Mononuclear cell (primary cell): Measurements from ENCODE around the gene NUDT14. TPM values are rescaled to one million over a fixed set of nuclear protein-coding genes. Genes with fewer than 3 reads are reported as not detected.

Experiments used
- H3K27me3 ChIP-seq: 2 replicates; pipeline ENCODE4 v1.6.0; 2011; ENCODE audit warnings: low read length, control low read depth; ENCODE audit not compliant: insufficient read depth
- H3K4me1 ChIP-seq: 2 replicates; pipeline ENCODE4 v1.5.1; 2011; ENCODE audit warnings: mild to moderate bottlenecking, low read length, control low read depth; ENCODE audit not compliant: insufficient read depth
- H3K4me3 ChIP-seq: 2 replicates; pipeline ENCODE4 v1.5.1; 2011; ENCODE audit warnings: mild to moderate bottlenecking, low read length, moderate library complexity
- H3K9me3 ChIP-seq: 2 replicates; pipeline ENCODE4 v1.5.1; 2011; ENCODE audit warnings: low read depth, mild to moderate bottlenecking, control low read depth, low read length
- total RNA-seq: library from RNA; depleted of rRNA; stranded (reverse); fragments of >200 nt; gene quantifications from one replicate; pipeline ENCODE4 v1.2.3, GENCODE V29; 2012

NUDT14 gene
- total RNA-seq, 1 donor: 6.3 TPM

GRCh38 chr14:105153739-105154475 is 27.2 kb downstream of the NUDT14 start:
- H3K9me3 ChIP-seq: no peaks in the 10 kb centered on the region
- H3K27me3 ChIP-seq: no peaks in the 10 kb centered on the region
- H3K4me3 ChIP-seq: no peak overlapping the region
- no peaks in the 10 kb centered on the region for H3K4me1 ChIP-seq

- Histone ChIP-seq H3K4me3 (no peak overlapping the region), H3K9me3 (no peaks in the 10 kb centered on the region), H3K27me3 (no peaks in the 10 kb centered on the region), H3K4me1 (no peaks in the 10 kb centered on the region)
Observed at GRCh38 chr14:105153331-105153731, 27.8 kb downstream of the NUDT14 start.

- no peak overlapping the region for H3K4me3 ChIP-seq
- H3K27me3 ChIP-seq: no peaks in the 10 kb centered on the region
- H3K4me1 ChIP-seq: no peaks in the 10 kb centered on the region
- H3K9me3 ChIP-seq: no peaks in the 10 kb centered on the region
Observed at GRCh38 chr14:105152794-105153241, 28.3 kb downstream of the NUDT14 start.

- Histone ChIP-seq H3K4me3 (no peak overlapping the region), H3K27me3 (no peaks in the 10 kb centered on the region), H3K4me1 (no peaks in the 10 kb centered on the region), H3K9me3 (no peaks in the 10 kb centered on the region)
Observed at GRCh38 chr14:105151838-105152793, 29.0 kb downstream of the NUDT14 start.

- Histone ChIP-seq H3K4me3 (no peak overlapping the region), H3K4me1 (no peaks in the 10 kb centered on the region), H3K27me3 (no peaks in the 10 kb centered on the region), H3K9me3 (no peaks in the 10 kb centered on the region)
Observed at GRCh38 chr14:105151084-105151837, 29.9 kb downstream of the NUDT14 start.

- Histone ChIP-seq H3K4me1 (no peaks in the 10 kb centered on the region), H3K9me3 (no peaks in the 10 kb centered on the region), H3K27me3 (no peaks in the 10 kb centered on the region)
Observed at GRCh38 chr14:105150368-105151083, 30.6 kb downstream of the NUDT14 start.

GRCh38 chr14:105150026-105150367 is 31.1 kb downstream of the NUDT14 start:
- Histone ChIP-seq H3K27me3 (no peaks in the 10 kb centered on the region), H3K4me3 (no peak overlapping the region), H3K9me3 (no peaks in the 10 kb centered on the region), H3K4me1 (no peaks in the 10 kb centered on the region)

More at GRCh38 chr14:105150368-105151083, 30.6 kb downstream of the NUDT14 start:
- H3K4me3 ChIP-seq: no peak overlapping the region

- no peaks in the 10 kb centered on the region for H3K27me3 ChIP-seq
- H3K4me1 ChIP-seq: no peaks in the 10 kb centered on the region
- no peaks in the 10 kb centered on the region for H3K9me3 ChIP-seq
- no peak overlapping the region for H3K4me3 ChIP-seq
Observed at GRCh38 chr14:105149146-105149781, 31.8 kb downstream of the NUDT14 start.

- H3K9me3 ChIP-seq: no peaks in the 10 kb centered on the region
- H3K27me3 ChIP-seq: no peaks in the 10 kb centered on the region
- H3K4me3 ChIP-seq: no peak overlapping the region
- H3K4me1 ChIP-seq: no peaks in the 10 kb centered on the region
Observed at GRCh38 chr14:105148604-105149145, 32.4 kb downstream of the NUDT14 start.

GRCh38 chr14:105147671-105148603 is 33.2 kb downstream of the NUDT14 start:
- H3K9me3 ChIP-seq: no peaks in the 10 kb centered on the region
- H3K27me3 ChIP-seq: no peaks in the 10 kb centered on the region
- H3K4me3 ChIP-seq: no peak overlapping the region
- no peaks in the 10 kb centered on the region for H3K4me1 ChIP-seq

GRCh38 chr14:105146976-105147635 is 34.0 kb downstream of the NUDT14 start:
- H3K27me3 ChIP-seq: no peaks in the 10 kb centered on the region
- no peaks in the 10 kb centered on the region for H3K4me1 ChIP-seq
- H3K9me3 ChIP-seq: no peaks in the 10 kb centered on the region
- H3K4me3 ChIP-seq: no peak overlapping the region

GRCh38 chr14:105146181-105146975 is 34.7 kb downstream of the NUDT14 start:
- no peaks in the 10 kb centered on the region for H3K4me1 ChIP-seq
- H3K9me3 ChIP-seq: no peaks in the 10 kb centered on the region
- H3K4me3 ChIP-seq: no peak overlapping the region
- H3K27me3 ChIP-seq: no peaks in the 10 kb centered on the region
